HG03196 (cell line): ENCODE data around the gene ZNF263.

ENCODE experiments used
- ATAC-seq: cut with Tn5 transposase; IDR thresholded peaks from one replicate; pipeline ENCODE4 v1.9.1; 2021; ENCODE audit not compliant: unreplicated experiment

The ZNF263 gene

GRCh38 chr16:3282730-3283542 is at the start of gene ZNF263:
ZNF263 (plus strand) TSS chr16:3283491; CDS start chr16:3283819, 328 bp downstream.
- peak; percentile 86 for ATAC-seq

- ATAC-seq: no peak
These were observed 48.8 kb upstream of the ZNF263 start for GRCh38 chr16:3234543-3234856.

DNA sequence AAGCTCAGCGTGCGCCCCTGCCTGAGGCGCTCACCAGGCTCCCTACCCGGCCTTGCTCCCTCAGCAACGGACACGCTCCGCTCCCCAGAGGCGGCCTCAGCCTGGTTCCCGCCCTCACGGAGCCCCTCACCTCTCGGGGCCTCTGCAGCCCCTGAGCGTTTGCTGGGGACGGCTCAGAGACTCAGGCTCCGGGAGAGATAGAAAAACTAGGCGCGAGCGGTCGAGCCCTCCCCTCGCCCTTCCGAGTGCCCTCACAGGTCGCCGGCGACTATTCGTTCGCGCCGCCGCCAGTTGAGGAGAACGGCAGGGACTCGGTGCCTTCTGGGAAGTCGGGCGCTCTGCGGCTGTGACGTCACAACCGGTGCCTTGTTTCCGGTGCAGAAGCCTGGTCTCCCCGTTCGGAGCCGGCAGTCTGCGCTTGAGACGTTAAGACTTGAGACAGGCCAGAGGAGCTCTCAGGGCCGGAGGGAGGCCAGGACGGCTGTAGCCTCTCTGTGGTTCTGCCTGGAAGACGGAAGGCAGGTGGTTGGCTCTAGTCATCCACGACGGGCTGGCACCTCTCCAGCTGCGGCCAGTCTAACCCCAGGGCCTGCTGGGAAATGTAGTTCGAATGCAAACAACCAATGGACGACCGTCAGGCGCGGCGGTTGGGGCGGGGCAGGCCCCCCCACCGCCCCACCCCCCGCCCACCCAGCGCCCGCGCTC is 48.3 kb upstream of the ZNF263 start, which contains the start of gene ZNF200:
TSS of gene ZNF200 (minus strand) at position 302 of the 705 bp plus-strand sequence. CDS start 1,403 bp downstream, outside the sequence.
- ATAC-seq: peak; percentile 92

GRCh38 chr16:3235856-3236669 is 47.2 kb upstream of the ZNF263 start:
- no peak for ATAC-seq

DNA sequence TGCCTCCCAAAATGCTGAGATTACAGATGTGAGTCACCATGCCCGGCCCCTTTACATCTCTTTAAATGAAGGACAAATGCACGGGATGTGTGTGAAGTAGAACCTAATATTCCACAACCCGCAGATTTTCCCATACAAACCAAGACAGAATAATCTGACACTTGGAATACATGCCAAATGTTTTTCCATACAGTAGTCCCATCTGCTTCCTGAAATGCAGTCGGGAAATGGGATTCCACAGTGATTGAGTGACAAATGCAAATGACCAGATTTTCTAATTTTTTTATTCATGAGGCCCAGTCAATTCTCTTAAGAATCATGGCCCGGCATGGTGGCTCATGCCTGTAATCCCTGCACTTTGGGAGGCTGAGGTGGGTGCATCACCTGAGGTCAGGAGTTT is 41.5 kb upstream of the ZNF263 start:
- ATAC-seq: no peak

DNA sequence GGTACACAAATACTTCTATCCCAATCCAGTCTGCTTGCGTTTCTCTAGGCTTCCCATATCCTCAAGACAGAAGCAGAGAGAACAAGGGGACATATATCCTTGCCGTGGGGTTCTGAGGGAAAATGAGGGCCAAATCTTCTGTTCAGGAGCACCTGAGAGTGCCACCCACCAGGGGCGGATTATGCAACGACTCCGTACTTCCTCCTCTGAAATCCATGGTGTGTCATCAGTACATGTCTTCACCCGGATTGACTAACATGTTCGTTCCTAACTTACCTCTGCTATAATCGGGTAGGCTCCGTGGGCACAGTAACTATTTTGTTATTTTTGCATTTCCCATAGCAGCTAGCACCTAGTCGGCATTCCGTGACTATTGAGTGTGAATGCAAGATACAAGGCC is 40.6 kb upstream of the ZNF263 start:
- no peak for ATAC-seq

DNA sequence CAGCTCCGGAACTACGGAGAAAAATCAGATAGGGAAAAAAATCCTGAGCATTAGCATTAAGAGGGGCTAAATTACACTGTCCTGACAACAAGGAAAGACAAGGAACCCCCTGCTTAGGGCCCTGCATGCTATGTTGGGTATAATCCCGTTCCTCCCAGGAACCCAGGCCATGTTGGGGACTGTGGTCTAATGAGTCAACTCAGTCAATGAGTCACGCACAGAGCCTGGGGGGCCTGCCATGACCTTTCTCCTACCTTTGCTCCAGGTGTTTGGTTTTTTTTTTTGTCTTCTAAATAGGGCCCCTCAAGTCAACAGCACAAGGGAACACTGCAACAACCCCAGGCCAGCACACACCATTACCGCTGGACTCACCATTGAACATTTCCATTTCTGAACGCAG is 39.4 kb upstream of the ZNF263 start:
- ATAC-seq: no peak

DNA sequence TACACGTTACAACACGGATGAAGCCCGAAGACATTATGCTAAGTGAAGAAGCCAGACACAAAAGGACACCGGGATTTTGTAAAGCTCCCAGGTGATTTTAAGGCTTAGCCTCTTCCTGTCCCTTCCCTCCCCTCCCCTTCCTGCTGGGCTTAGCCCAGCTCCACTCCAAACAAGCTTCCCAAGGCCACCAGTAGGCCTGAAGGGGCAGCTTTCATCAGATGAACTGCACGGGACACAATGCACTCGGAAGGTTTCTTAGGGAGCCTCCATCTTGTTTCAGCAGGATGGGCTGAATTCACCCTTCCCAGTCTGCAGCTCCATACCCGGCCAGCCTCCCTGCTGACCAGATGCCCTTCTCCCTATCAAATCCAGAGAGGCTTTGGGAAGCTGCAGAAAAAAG is 37.3 kb upstream of the ZNF263 start:
- no peak for ATAC-seq

- ATAC-seq: no peak
These were observed 36.4 kb upstream of the ZNF263 start for GRCh38 chr16:3246876-3247275.

- ATAC-seq: no peak
These were observed 34.7 kb upstream of the ZNF263 start for GRCh38 chr16:3248596-3248995.

GRCh38 chr16:3249020-3249419 is 34.3 kb upstream of the ZNF263 start:
- ATAC-seq: no peak

DNA sequence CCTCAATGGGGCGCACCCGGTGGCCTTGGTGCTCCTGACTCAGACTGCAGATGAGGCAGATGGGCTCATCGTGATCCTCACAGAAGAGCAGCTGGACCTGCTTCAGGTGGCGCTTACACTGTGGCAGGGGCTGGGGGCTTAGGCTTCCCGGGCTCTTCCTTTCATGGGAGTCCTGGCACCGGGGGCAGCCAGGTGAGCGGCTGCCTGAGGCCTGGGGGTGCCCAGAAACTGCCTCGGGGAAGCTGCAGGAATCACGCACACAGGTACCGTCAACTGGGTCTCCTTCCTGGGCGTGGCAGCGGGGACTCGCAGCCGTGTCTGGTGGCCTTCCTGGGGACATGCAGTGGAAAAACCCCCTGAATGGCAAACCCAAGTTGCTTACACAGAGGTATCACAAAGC is 33.8 kb upstream of the ZNF263 start:
- no peak for ATAC-seq

DNA sequence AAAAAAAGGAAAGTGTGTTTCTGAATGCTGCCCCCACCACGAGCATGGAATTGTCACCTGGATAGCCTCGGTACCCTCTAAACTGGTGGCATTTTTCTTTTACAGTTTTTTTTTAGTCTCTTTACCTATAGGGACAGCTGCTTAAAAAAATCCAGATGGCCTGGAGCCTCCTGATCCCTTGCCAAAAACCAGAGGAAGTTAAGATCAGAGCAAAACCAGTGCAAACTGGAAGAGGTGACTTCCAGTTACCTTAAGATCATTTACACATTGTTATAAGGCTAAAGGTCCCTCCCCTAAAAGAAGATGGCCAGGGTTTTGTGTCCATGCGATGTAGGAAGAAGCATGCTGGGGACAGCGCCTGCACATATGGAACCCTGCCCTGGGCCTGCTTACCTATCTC is 30.3 kb upstream of the ZNF263 start:
- ATAC-seq: no peak

DNA sequence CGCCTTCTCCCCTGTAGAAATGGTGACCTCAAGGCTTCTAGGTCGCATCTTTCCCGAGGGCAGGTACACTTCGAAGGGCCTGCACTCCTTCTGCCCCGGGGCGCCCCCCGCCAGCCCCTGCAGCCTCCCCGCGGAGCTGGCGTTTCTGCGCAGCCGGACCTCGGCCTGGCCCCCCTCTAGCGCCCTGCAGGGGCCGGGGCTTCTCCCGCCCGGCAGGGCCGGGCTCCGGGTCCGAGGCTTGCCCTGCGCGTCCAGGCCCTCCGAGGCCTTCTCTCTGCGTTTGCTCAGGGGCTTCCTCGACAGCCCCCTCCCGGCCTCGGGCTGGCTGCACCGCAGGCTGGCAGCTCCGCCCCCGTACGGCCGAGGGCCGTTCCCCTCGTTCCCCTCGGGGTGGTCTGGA is 29.0 kb upstream of the ZNF263 start:
- ATAC-seq: no peak

- ATAC-seq: no peak
These were observed 27.0 kb upstream of the ZNF263 start, which contains the start of gene MEFV for GRCh38 chr16:3256146-3256865. MEFV (minus strand) TSS chr16:3256633; CDS start chr16:3256587, 46 bp downstream.

DNA sequence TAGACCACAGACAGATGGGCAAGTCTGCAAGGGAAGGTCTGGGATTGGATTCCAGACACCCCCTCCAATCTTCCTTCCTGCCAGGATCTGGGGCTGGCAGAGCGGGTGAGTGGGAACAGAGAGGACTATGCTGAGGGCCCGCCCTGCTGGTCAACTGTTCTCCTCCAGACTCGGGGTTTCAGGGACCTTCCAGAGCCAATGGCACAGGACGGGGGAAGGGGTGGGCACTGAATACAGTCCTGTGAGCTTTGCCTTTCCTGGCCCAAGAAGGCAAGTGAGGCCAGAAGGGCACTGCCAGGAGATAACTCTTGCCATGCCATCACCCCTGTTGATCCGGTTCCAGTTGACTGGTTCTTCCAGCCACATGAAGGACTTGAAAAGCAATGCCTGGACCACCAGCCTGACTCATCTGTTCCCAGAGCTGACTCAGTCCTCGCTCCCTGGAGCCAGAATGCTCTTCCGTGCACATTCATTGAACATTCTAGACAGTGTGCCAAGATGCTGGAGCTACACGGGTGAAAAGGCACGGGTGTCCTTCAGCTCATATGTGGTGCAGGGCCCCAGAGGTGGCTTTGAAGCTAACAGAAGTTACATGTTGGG is 26.3 kb upstream of the ZNF263 start:
- ATAC-seq: no peak

GRCh38 chr16:3259836-3260235 is 23.5 kb upstream of the ZNF263 start:
- ATAC-seq: no peak

- no peak for ATAC-seq
These were observed 20.8 kb upstream of the ZNF263 start for GRCh38 chr16:3262517-3262916.

DNA sequence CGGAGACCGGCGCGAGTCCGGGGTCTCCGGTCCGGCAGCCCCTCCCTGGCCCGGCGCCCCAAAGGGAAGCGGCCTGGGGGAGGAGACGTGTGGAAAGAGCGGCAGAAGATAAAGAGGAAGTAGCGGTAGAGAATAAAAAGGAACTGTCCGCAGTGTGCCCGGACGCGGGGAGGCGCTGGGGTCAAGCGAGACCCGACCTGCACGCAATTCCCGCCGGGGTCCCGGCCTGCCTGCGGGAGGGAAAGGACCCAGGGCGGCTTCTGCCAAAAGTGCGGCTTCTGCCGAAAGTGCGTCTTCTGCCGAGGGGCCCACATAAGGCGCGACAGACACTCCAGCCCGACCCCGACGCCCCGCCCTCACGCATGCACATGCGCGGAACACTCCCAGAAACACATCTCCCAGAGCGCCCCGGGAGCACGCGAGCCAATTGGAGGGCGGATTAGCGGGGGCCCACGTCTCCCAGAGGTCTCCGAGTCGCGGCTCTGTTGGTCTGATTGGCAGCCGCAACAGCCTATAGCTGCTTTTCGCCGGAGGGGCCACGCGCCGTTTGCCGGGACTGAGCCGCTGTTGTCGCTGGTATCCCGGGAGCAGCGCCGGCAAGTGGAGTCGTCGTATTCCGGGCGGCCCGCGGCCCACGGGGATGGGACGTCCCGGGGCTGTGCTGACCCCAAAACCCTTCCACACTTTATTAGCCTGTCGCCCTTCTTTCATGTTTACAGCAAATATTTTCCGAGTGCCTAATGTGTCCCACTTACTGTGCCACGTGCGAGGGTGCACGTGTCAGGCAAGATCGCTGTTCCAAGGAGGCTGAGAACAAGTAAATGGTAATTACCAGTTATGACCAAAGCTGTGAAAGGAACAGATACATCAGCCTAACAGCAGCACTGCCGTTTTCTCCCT is 18.9 kb upstream of the ZNF263 start:
- ATAC-seq: peak; percentile 78
